Chondrocyte (in vitro differentiated cells): ENCODE measurements around the gene FANCD2OS. TPM values are rescaled to one million over a fixed set of nuclear protein-coding genes. Genes with fewer than 3 reads are reported as not detected.

Source experiments
- DNase-seq: peaks from one replicate; pipeline ENCODE4 v3.0.0; 2021; ENCODE audit warnings: mixed read lengths, low spot score
- H3K27ac Mint-ChIP-seq: one replicate; pipeline ENCODE4 v1.8.0; 2021; ENCODE audit warnings: mild to moderate bottlenecking, moderate library complexity, mixed read lengths; ENCODE audit not compliant: unreplicated experiment
- H3K27me3 Mint-ChIP-seq: 2 replicates; pipeline ENCODE4 v1.8.0; 2021; ENCODE audit warnings: low read depth, mixed read lengths
- H3K36me3 Mint-ChIP-seq: 2 replicates; pipeline ENCODE4 v1.8.0; 2021; ENCODE audit warnings: low read depth, mixed read lengths
- H3K4me1 Mint-ChIP-seq: 2 replicates; pipeline ENCODE4 v1.8.0; 2021; ENCODE audit warnings: low read depth, mild to moderate bottlenecking, mixed read lengths
- H3K4me3 Mint-ChIP-seq: one replicate; pipeline ENCODE4 v1.8.0; 2021; ENCODE audit warnings: mild to moderate bottlenecking, moderate library complexity, mixed read lengths; ENCODE audit not compliant: unreplicated experiment
- H3K9me3 Mint-ChIP-seq: 2 replicates; pipeline ENCODE4 v1.8.0; 2021; ENCODE audit warnings: low read depth, mixed read lengths
- CTCF ChIP-seq: fragments of 200-600 bp; sonication (generic); IDR thresholded peaks from 2 replicates; pipeline ENCODE4 v1.5.0; 2021; ENCODE audit warnings: antibody characterized with exemption, mild to moderate bottlenecking, moderate library complexity
- total RNA-seq: library from RNA; stranded (reverse); gene quantifications from 3 replicates; pipeline ENCODE4 v1.2.1, GENCODE V29; 2021

FANCD2OS gene
- total RNA-seq, 1 donor from 2014 or later = not detected

- no peak overlapping the region for H3K27ac Mint-ChIP-seq
- peaks cover 26% of the 10 kb centered on the region for H3K36me3 Mint-ChIP-seq
- H3K4me1 Mint-ChIP-seq = peaks cover 7% of the 10 kb centered on the region
- DNase-seq = no peak
- no peak overlapping the region for H3K4me3 Mint-ChIP-seq
- H3K9me3 Mint-ChIP-seq = no peaks in the 10 kb centered on the region
- no peaks in the 10 kb centered on the region for H3K27me3 Mint-ChIP-seq
- TF ChIP-seq CTCF = no peak
These were observed 42.9 kb upstream of the FANCD2OS start for GRCh38 chr3:10150987-10151386.

GRCh38 chr3:10149226-10149625 is 41.2 kb upstream of the FANCD2OS start:
- Mint-ChIP-seq H3K9me3 (no peaks in the 10 kb centered on the region), H3K27ac (no peak overlapping the region), H3K27me3 (no peaks in the 10 kb centered on the region), H3K4me3 (no peak overlapping the region), H3K4me1 (peaks cover 15% of the 10 kb centered on the region), H3K36me3 (peaks cover 29% of the 10 kb centered on the region)
- TF ChIP-seq CTCF = no peak
- no peak for DNase-seq

GRCh38 chr3:10145685-10146084 is 37.6 kb upstream of the FANCD2OS start:
- H3K4me3 Mint-ChIP-seq = no peak overlapping the region
- no peak for TF ChIP-seq CTCF

GRCh38 chr3:10142707-10143560 is 34.9 kb upstream of the FANCD2OS start:
- no peak for TF ChIP-seq CTCF
- H3K36me3 Mint-ChIP-seq = peaks cover 10% of the 10 kb centered on the region
- H3K4me1 Mint-ChIP-seq = peaks cover 33% of the 10 kb centered on the region
- DNase-seq = no peak
- peak overlapping the region; percentile 97 for H3K27ac Mint-ChIP-seq
- peak overlapping the region; percentile 80 for H3K4me3 Mint-ChIP-seq
- no peaks in the 10 kb centered on the region for H3K27me3 Mint-ChIP-seq
- no peaks in the 10 kb centered on the region for H3K9me3 Mint-ChIP-seq

More at GRCh38 chr3:10145685-10146084, 37.6 kb upstream of the FANCD2OS start:
- H3K27ac Mint-ChIP-seq = no peak overlapping the region
- peaks cover 22% of the 10 kb centered on the region for H3K36me3 Mint-ChIP-seq
- no peaks in the 10 kb centered on the region for H3K27me3 Mint-ChIP-seq
- H3K4me1 Mint-ChIP-seq = peaks cover 33% of the 10 kb centered on the region
- no peak for DNase-seq
- H3K9me3 Mint-ChIP-seq = no peaks in the 10 kb centered on the region

GRCh38 chr3:10140996-10141546 is 33.0 kb upstream of the FANCD2OS start:
- no peak for TF ChIP-seq CTCF
- H3K4me3 Mint-ChIP-seq = peak overlapping the region; percentile 80
- peaks cover 5% of the 10 kb centered on the region for H3K36me3 Mint-ChIP-seq
- no peaks in the 10 kb centered on the region for H3K9me3 Mint-ChIP-seq
- no peaks in the 10 kb centered on the region for H3K27me3 Mint-ChIP-seq
- H3K4me1 Mint-ChIP-seq = peaks cover 26% of the 10 kb centered on the region
- no peak for DNase-seq
- peak overlapping the region; percentile 97 for H3K27ac Mint-ChIP-seq
